A673 (cell line): ENCODE results near the gene ARAP2.

ENCODE experiments used
- CTCF ChIP-seq: fragments of 300-800, 200-600 bp; sonication (generic); conservative IDR thresholded peaks from 2 replicates; pipeline ENCODE4 v1.5.1; 2017; ENCODE audit warnings: low read depth, mild to moderate bottlenecking, antibody characterized with exemption, low read length, moderate library complexity, mixed read lengths
- EZH2 ChIP-seq: fragments of 200-600 bp; sonication (generic); IDR thresholded peaks from 2 replicates; pipeline ENCODE4 v1.6.1; 2017; ENCODE audit warnings: borderline replicate concordance, low read depth, mild to moderate bottlenecking, mixed read lengths, antibody characterized with exemption, low read length; ENCODE audit not compliant: poor library complexity, severe bottlenecking

DNA sequence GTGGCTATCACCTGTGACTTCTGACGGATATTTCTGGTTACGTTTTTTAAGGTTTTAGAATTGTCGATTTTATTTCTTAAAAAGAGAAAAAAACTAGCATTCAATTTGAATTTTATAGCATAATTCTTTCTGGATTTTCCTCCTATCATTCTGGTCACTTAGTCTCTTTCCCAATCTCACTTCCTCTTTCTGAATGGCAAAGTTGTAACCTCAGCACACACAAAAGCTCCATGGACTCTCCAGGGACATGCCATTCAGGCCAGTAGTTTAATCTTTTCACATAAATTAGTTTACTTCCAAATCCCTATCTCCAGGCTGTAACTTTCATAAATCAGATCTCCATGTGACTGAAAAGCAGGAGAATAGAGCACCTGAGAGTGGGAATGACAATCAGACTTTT is 110.7 kb downstream of the ARAP2 start:
- no peak for TF ChIP-seq CTCF
- no peak for TF ChIP-seq EZH2
